H1 (cell line): ENCODE results near the gene DCXR. TPM values are rescaled to one million over a fixed set of nuclear protein-coding genes. Genes with fewer than 3 reads are reported as not detected.

Source experiments
- CTCF ChIA-PET: fragments of 300-600 bp; sonication (Branson Sonifier 250); formaldehyde crosslinking; loops from one replicate; lab custom pipeline; 2021; ENCODE audit not compliant: partially characterized antibody; lab: Charles Lee
- POLR2A ChIA-PET: fragments of 300-600 bp; sonication (Branson Sonifier 250); formaldehyde crosslinking; loops from one replicate; lab custom pipeline; 2021; ENCODE audit warnings: inconsistent platforms; ENCODE audit not compliant: partially characterized antibody; lab: Charles Lee
- DNase-seq, 2 experiments: peaks; one replicate each; pipeline versions ENCODE4 v3.0.0 to v3.0.0-alpha.2; 2010 to 2022; ENCODE audit warnings: low spot score in 2 of 2, low read depth in 1 of 2, mixed read lengths in 1 of 2
- FAIRE-seq: peaks from 2 replicates; lab custom pipeline; 2011; peaks lifted over from hg19 to GRCh38; lab: Jason Lieb, UNC
- H2AFZ ChIP-seq: 2 replicates; pipeline ENCODE4 v1.8.1; 2012; ENCODE audit warnings: low read length, inconsistent platforms
- H2AK5ac ChIP-seq: 2 replicates; pipeline ENCODE4 v1.6.1; 2013; ENCODE audit warnings: low read depth, low read length
- H2BK120ac ChIP-seq: replicated peaks from 2 replicates; pipeline ENCODE3; 2013; ENCODE audit warnings: low read depth, low read length, inconsistent platforms
- H2BK12ac ChIP-seq: 2 replicates; pipeline ENCODE4 v1.6.1; 2013; ENCODE audit warnings: low read depth, low read length
- H2BK15ac ChIP-seq: 2 replicates; pipeline ENCODE4 v1.6.1; 2013; ENCODE audit warnings: low read length
- H2BK20ac ChIP-seq: 2 replicates; pipeline ENCODE4 v1.6.1; 2013; ENCODE audit warnings: low read length
- H2BK5ac ChIP-seq: 2 replicates; pipeline ENCODE4 v1.6.1; 2013; ENCODE audit warnings: low read depth, low read length
- H3K14ac ChIP-seq: 2 replicates; pipeline ENCODE4 v1.6.1; 2013; ENCODE audit warnings: inconsistent platforms; ENCODE audit not compliant: insufficient read length
- H3K18ac ChIP-seq: 2 replicates; pipeline ENCODE4 v1.6.1; 2013; ENCODE audit warnings: low read length; ENCODE audit errors: extremely low read depth
- H3K23ac ChIP-seq: 2 replicates; pipeline ENCODE4 v1.6.1; 2013; ENCODE audit warnings: inconsistent platforms; ENCODE audit not compliant: insufficient read length
- H3K23me2 ChIP-seq: 2 replicates; pipeline ENCODE4 v1.6.1; 2013; ENCODE audit warnings: low read depth, low read length
- H3K27ac ChIP-seq: 2 replicates; pipeline ENCODE4 v1.6.1; 2011; ENCODE audit warnings: low read depth, low read length, inconsistent platforms
- H3K27me3 ChIP-seq, 4 experiments: replicated peaks in 1 of 4; 1 replicate in 1 of 4; 2 replicates in 3 of 4; pipeline versions ENCODE4 v1.6.1 to v1.8.1; 2011 to 2013; ENCODE audit warnings: low read length in 3 of 4, mild to moderate bottlenecking in 3 of 4, inconsistent platforms in 2 of 4, mixed read lengths in 2 of 4, moderate library complexity in 1 of 4; ENCODE audit not compliant: control insufficient read depth in 3 of 4, insufficient read depth in 3 of 4; ENCODE audit errors: extremely low read depth in 1 of 4
- H3K36me3 ChIP-seq, 4 experiments: 2 replicates each; pipeline versions ENCODE4 v1.6.1 to v1.8.1; 2011 to 2013; ENCODE audit warnings: mild to moderate bottlenecking in 4 of 4, low read length in 3 of 4, moderate library complexity in 2 of 4, control low read depth in 1 of 4, inconsistent platforms in 1 of 4; ENCODE audit not compliant: insufficient read depth in 4 of 4, control insufficient read depth in 2 of 4
- H3K4ac ChIP-seq: replicated peaks from 2 replicates; pipeline ENCODE3; 2013; ENCODE audit warnings: low read length, low read depth, mixed read lengths, inconsistent platforms; ENCODE audit not compliant: insufficient read length
- H3K4me1 ChIP-seq, 4 experiments: replicated peaks in 1 of 4; 1 replicate in 1 of 4; 2 replicates in 3 of 4; pipeline versions ENCODE4 v1.6.1 to v1.8.1; 2011 to 2013; ENCODE audit warnings: low read length in 3 of 4, inconsistent platforms in 2 of 4, mixed read lengths in 1 of 4; ENCODE audit not compliant: insufficient read depth in 4 of 4, control insufficient read depth in 3 of 4
- H3K4me2 ChIP-seq, 2 experiments: 2 replicates each; pipeline versions ENCODE4 v1.6.1 to v1.8.1; 2011 to 2013; ENCODE audit warnings: low read depth in 2 of 2, low read length in 2 of 2, control low read depth in 1 of 2, inconsistent platforms in 1 of 2, mild to moderate bottlenecking in 1 of 2; ENCODE audit not compliant: insufficient read depth in 1 of 2
- H3K4me3 ChIP-seq, 4 experiments: fragments of 200-600, 300-600 bp in 1 of 4; sonication (generic), shearing (Covaris generic), sonication (Bioruptor Twin) in 1 of 4; 2 replicates each; pipeline versions ENCODE4 v1.5.1 to v1.8.1; 2011 to 2016; ENCODE audit warnings: low read length in 4 of 4, low read depth in 3 of 4, control low read depth in 2 of 4, inconsistent platforms in 2 of 4, mild to moderate bottlenecking in 2 of 4, mixed read lengths in 1 of 4, moderate library complexity in 1 of 4; ENCODE audit not compliant: insufficient read depth in 2 of 4; ENCODE audit errors: extremely low read depth in 1 of 4
- H3K56ac ChIP-seq: replicated peaks from 2 replicates; pipeline ENCODE3; 2013; ENCODE audit warnings: low read depth, mild to moderate bottlenecking, mixed read lengths, low read length, inconsistent platforms; ENCODE audit not compliant: insufficient read length
- H3K79me1 ChIP-seq: 2 replicates; pipeline ENCODE4 v1.6.1; 2013; ENCODE audit warnings: low read depth, low read length, control low read depth
- H3K79me2 ChIP-seq, 2 experiments: 2 replicates each; pipeline versions ENCODE4 v1.6.1 to v1.8.1; 2012 to 2013; ENCODE audit warnings: low read length in 2 of 2, mild to moderate bottlenecking in 2 of 2, inconsistent platforms in 1 of 2; ENCODE audit not compliant: insufficient read depth in 2 of 2, control insufficient read depth in 1 of 2
- H3K9ac ChIP-seq, 4 experiments: replicated peaks in 1 of 4; 1 replicate in 1 of 4; 2 replicates in 3 of 4; pipeline versions ENCODE4 v1.6.1 to v1.8.1; 2011 to 2013; ENCODE audit warnings: low read depth in 3 of 4, low read length in 3 of 4, control low read depth in 2 of 4, mild to moderate bottlenecking in 2 of 4, moderate library complexity in 2 of 4, inconsistent platforms in 1 of 4; ENCODE audit errors: extremely low read depth in 1 of 4
- H3K9me3 ChIP-seq, 2 experiments: 2 replicates each; pipeline versions ENCODE4 v1.6.1 to v1.8.1; 2012 to 2013; ENCODE audit warnings: mild to moderate bottlenecking in 2 of 2, moderate library complexity in 2 of 2, control low read depth in 1 of 2, inconsistent platforms in 1 of 2, low read depth in 1 of 2, low read length in 1 of 2, mixed read lengths in 1 of 2; ENCODE audit not compliant: insufficient read depth in 2 of 2
- H4K20me1 ChIP-seq, 2 experiments: replicated peaks in 1 of 2; 2 replicates each; pipeline versions ENCODE3 to v1.8.1; 2011 to 2013; ENCODE audit warnings: inconsistent platforms in 2 of 2, low read length in 2 of 2, mild to moderate bottlenecking in 1 of 2; ENCODE audit not compliant: insufficient read depth in 2 of 2, control insufficient read depth in 1 of 2
- H4K5ac ChIP-seq: 2 replicates; pipeline ENCODE4 v1.6.1; 2013; ENCODE audit warnings: low read length, low read depth, mixed read lengths, inconsistent platforms; ENCODE audit not compliant: insufficient read length
- H4K8ac ChIP-seq: 2 replicates; pipeline ENCODE4 v1.8.0; 2013; ENCODE audit warnings: mild to moderate bottlenecking, moderate library complexity, low read length, inconsistent platforms; ENCODE audit not compliant: insufficient read depth; ENCODE audit errors: extremely low read depth
- H4K91ac ChIP-seq: replicated peaks from 2 replicates; pipeline ENCODE3; 2013; ENCODE audit warnings: low read length, mixed read lengths, inconsistent platforms; ENCODE audit not compliant: insufficient read length
- BCL11A ChIP-seq, 2 experiments: IDR thresholded peaks; one replicate each; pipeline ENCODE4 v1.6.1; 2011; ENCODE audit warnings: low read depth in 2 of 2, low read length in 2 of 2, mild to moderate bottlenecking in 2 of 2
- CEBPB ChIP-seq: IDR thresholded peaks from 2 replicates; pipeline ENCODE4 v1.6.1; 2012; ENCODE audit warnings: low read depth, low read length
- EGR1 ChIP-seq: IDR thresholded peaks from 2 replicates; pipeline ENCODE4 v1.6.1; 2011; ENCODE audit warnings: low read depth, low read length, borderline replicate concordance
- GABPA ChIP-seq: IDR thresholded peaks from 2 replicates; pipeline ENCODE4 v1.6.1; 2011; ENCODE audit warnings: mild to moderate bottlenecking, low read length, moderate library complexity, borderline replicate concordance; ENCODE audit not compliant: insufficient read depth
- JUN ChIP-seq: IDR thresholded peaks from 2 replicates; pipeline ENCODE4 v1.6.1; 2011; ENCODE audit warnings: low read depth, mild to moderate bottlenecking, improper control_type of control experiment, low read length
- KDM5A ChIP-seq: fragments of 200-600 bp; IDR thresholded peaks from 2 replicates; pipeline ENCODE4 v1.7.1; 2012; ENCODE audit warnings: mild to moderate bottlenecking, low read length, inconsistent platforms, mixed read lengths
- MAFK ChIP-seq: IDR thresholded peaks from 2 replicates; pipeline ENCODE4 v1.6.1; 2012; ENCODE audit warnings: low read depth, mild to moderate bottlenecking, improper control_type of control experiment, low read length
- POLR2A ChIP-seq, 2 experiments: IDR thresholded peaks; 1 replicate in 1 of 2; 2 replicates in 1 of 2; pipeline ENCODE4 v1.6.1; 2011; ENCODE audit warnings: low read depth in 2 of 2, low read length in 2 of 2, mild to moderate bottlenecking in 2 of 2; ENCODE audit errors: control extremely low read depth in 1 of 2
- SP4 ChIP-seq: IDR thresholded peaks from 2 replicates; pipeline ENCODE4 v1.6.1; 2012; ENCODE audit warnings: low read length, inconsistent platforms
- TEAD4 ChIP-seq: IDR thresholded peaks from 2 replicates; pipeline ENCODE4 v1.6.1; 2012; ENCODE audit warnings: low read depth, low read length, inconsistent platforms, mixed read lengths
- WGBS, 2 experiments: shearing (Covaris generic) in 1 of 2; methylation state at CpG; one replicate each; pipeline versions ENCODE4 v1.1.6 to v1.1.7; 2013 to 2015; ENCODE audit warnings: low lambda C conversion rate in 2 of 2, mixed read lengths in 2 of 2, inconsistent platforms in 1 of 2, low coverage in 1 of 2, missing lambda C conversion rate in 1 of 2; ENCODE audit not compliant: insufficient replicate concordance in 2 of 2, insufficient coverage in 1 of 2, insufficient read length in 1 of 2; ENCODE audit errors: extremely low coverage in 1 of 2, missing lambda C conversion rate in 1 of 2; 5-methylcytosine and 5-hydroxymethylcytosine counted together
- polyA plus RNA-seq, 7 experiments: library from polyadenylated mRNA; depleted of rRNA in 3 of 7; stranded (reverse) in 5 of 7; unstranded in 2 of 7; fragments of >200 nt in 5 of 7; fragments of 200-250 nt in 2 of 7; gene quantifications; 1 replicate in 5 of 7; 2 replicates in 1 of 7; 4 replicates in 1 of 7; pipeline versions ENCODE4 v1.2.1 to v1.2.3, GENCODE V29; 2011 to 2013; ENCODE audit warnings: missing spikeins in 2 of 7, mixed read lengths in 2 of 7
- total RNA-seq: library from RNA; stranded (reverse); fragmentation: NEBNext Ultra II Directional; extraction: Animal tissue kit (Norgen Biotek cat#: 25700); gene quantifications from 2 replicates; pipeline ENCODE4 v1.2.1, GENCODE V29; 2021
- TF ChIP-seq, protein P1 (sequence below): IDR thresholded peaks from 2 replicates; pipeline ENCODE4 v1.6.1; 2011; ENCODE audit warnings: low read depth, mild to moderate bottlenecking, low read length; ENCODE audit not compliant: insufficient read depth

The DCXR gene
- total and polyA plus RNA-seq, 2 of the 8 experiments (the other 6 are each of a cell fraction or from before 2014, with no cell fraction given): 96.3 to 212 TPM

DNA sequence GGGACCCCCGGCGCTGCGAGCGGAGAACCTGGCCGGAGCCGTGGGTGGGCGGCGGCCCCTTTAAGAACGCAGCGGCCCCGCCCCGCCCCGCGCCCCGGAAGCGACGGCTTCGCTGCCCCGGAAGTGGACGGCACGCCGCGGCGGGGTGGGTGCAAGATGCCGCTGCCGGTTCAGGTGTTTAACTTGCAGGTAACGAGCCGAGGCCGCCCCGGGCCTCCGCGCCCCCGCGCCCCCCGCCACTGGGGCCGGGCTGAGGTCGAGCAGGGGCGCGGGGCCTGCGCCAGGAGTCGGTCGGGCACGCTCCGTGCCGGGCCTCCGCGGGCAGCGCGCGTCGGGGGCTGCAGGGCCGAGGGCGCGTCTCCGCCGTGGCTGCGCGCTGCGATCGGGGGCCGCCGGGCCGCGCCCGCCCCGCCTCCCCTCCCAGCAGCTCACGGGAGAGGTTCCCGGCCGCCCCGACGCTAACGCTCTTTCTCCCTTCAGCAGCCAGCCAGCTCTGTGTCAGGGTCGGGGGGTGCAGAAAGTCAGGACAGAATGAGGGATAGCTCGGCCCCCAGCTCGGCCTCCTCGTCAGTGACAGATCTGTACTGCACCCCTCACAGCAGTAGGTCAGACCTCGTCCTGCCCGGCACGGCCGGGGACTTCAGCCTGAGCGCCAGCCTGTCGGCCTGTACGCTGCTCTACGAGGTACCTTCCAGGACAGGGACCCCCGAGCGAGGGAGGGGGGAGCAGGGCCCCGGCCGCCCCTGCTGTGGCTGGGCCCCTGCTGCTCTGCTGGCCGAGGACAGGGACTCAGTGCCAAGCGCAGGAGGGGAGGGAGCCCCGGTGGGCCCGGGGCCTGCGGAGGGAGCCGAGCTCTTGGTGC lies 14.5 kb upstream of the DCXR start, which contains the start of the genes GPS1 and RFNG:
Gene GPS1 (plus strand): TSS at position 123 of the 862 bp plus-strand sequence. CDS start 34 bp downstream, at position 157.
Gene RFNG (minus strand): TSS at position 36 of the 862 bp plus-strand sequence. CDS start 45 bp downstream, outside the sequence.
- FAIRE-seq (no peak), DNase-seq (peak in 1 of 2 experiments; percentile 86)
- no peak for TF ChIP-seq MAFK
- no peak for TF ChIP-seq BCL11A (IDR thresholded peaks at IDR 0.05; ENCODE audit: low read depth in 2 of 2, low read length in 2 of 2)
- no peak for TF ChIP-seq SP4
- TF ChIP-seq KDM5A: no peak
- TF ChIP-seq TEAD4: no peak
- TF ChIP-seq, protein P1, sequence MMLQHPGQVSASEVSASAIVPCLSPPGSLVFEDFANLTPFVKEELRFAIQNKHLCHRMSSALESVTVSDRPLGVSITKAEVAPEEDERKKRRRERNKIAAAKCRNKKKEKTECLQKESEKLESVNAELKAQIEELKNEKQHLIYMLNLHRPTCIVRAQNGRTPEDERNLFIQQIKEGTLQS: no peak
- TF ChIP-seq EGR1: no peak
- TF ChIP-seq JUN: no peak
- no peak; a peak in 1 of 3 replicates for TF ChIP-seq POLR2A (IDR thresholded peaks at IDR 0.05; ENCODE audit: control extremely low read depth in 1 of 2, low read depth in 2 of 2, low read length in 2 of 2)
- TF ChIP-seq CEBPB: no peak
- peak; percentile 87 for TF ChIP-seq GABPA

More for the DNA sequence above, 14.5 kb upstream of the DCXR start, which contains the start of the genes GPS1 and RFNG:
- no peak within 1 kb of the TSS for H2BK12ac ChIP-seq
- WGBS, 2 experiments: 4% methylated on average over 21 of the region's 94 CpGs; no CpG with 5 or more reads in 1 of the 2 experiments
- H3K56ac ChIP-seq: peak within 1 kb of the TSS; percentile 46
- H3K36me3 ChIP-seq: peaks cover 5 to 34% (median 16%) of the 10 kb centered on the region in 4 experiments
- H3K14ac ChIP-seq: no peak within 1 kb of the TSS
- H3K9me3 ChIP-seq: no peaks in the 10 kb centered on the region
- H2BK15ac ChIP-seq: no peak within 1 kb of the TSS
- no peaks in the 10 kb centered on the region; a peak in 1 of 7 replicates for H3K27me3 ChIP-seq
- no peak within 1 kb of the TSS for H3K27ac ChIP-seq
- H3K4me1 ChIP-seq: peaks cover 0 to 11% (median 6%) of the 10 kb centered on the region in 4 experiments; a peak in 5 of 7 replicates
- H4K8ac ChIP-seq: peak within 1 kb of the TSS; percentile 51
- peaks cover 6% of the 10 kb centered on the region; the same call in 1 of the 2 replicates for H3K79me1 ChIP-seq
- peak within 1 kb of the TSS; percentile 60 for H3K18ac ChIP-seq
- H2BK5ac ChIP-seq: no peak within 1 kb of the TSS
- H3K4ac ChIP-seq: peak within 1 kb of the TSS; percentile 21
- no peak within 1 kb of the TSS for H2AFZ ChIP-seq
- CTCF ChIA-PET: interaction anchor here (0.6 to 5.4 kb wide), 5 partner anchors 9 to 53 kb away, joined by 3 to 40 read pairs (median 4); partner anchors contain the start of genes DCXR and RAC3
- POLR2A ChIA-PET: interaction anchor here (1.0 to 13.2 kb wide), 13 partner anchors 9 to 44 kb away, joined by 3 to 161 read pairs (median 4); partner anchors contain the start of genes DCXR, DUS1L and RAC3
- H2BK120ac ChIP-seq: no peak within 1 kb of the TSS
- H4K91ac ChIP-seq: peak within 1 kb of the TSS; percentile 25
- no peak within 1 kb of the TSS for H2AK5ac ChIP-seq
- H3K4me2 ChIP-seq: peak within 1 kb of the TSS; percentile 77 to 97
- H3K9ac ChIP-seq: peak within 1 kb of the TSS; percentile 38 to 62 (median 50); a peak in 5 of 7 replicates
- H3K79me2 ChIP-seq: peaks cover 0 to 12% of the 10 kb centered on the region in 2 experiments; a peak in 1 of 4 replicates
- H3K4me3 ChIP-seq: peak within 1 kb of the TSS; percentile 72 to 94 (median 86)
- H4K5ac ChIP-seq: peak within 1 kb of the TSS; percentile 24
- peaks cover 4 to 18% of the 10 kb centered on the region in 2 experiments for H4K20me1 ChIP-seq
- H3K23me2 ChIP-seq: peaks cover 6% of the 10 kb centered on the region; the same call in 1 of the 2 replicates
- H2BK20ac ChIP-seq: no peak within 1 kb of the TSS
- no peak within 1 kb of the TSS for H3K23ac ChIP-seq
